SH-SY5Y (cell line): ENCODE data around the gene KIAA0232.

Source experiments
- GATA2 ChIP-seq: IDR thresholded peaks from 2 replicates; pipeline ENCODE4 v1.6.1; 2011; ENCODE audit warnings: mild to moderate bottlenecking, low read depth, low read length
- GATA3 ChIP-seq: IDR thresholded peaks from 2 replicates; pipeline ENCODE4 v1.6.1; 2011; ENCODE audit warnings: low read depth, mild to moderate bottlenecking, low read length, moderate library complexity

- no peak for TF ChIP-seq GATA3
- no peak for TF ChIP-seq GATA2
These were observed 21.7 kb downstream of the KIAA0232 start for GRCh38 chr4:6804082-6804752.
